Stomach (tissue), 9 donors: ENCODE data around the gene KDM6A. TPM values are rescaled to one million over a fixed set of nuclear protein-coding genes. Genes with fewer than 3 reads are reported as not detected.
A peak's percentile ranks its signal among the peaks of the same experiment; 100 is the strongest.

Experiments
- DNase-seq, 2 donors: peaks; one replicate each; pipeline versions ENCODE4 v3.0.0 to v3.0.0-alpha.2; 2013 to 2019
- H3K27ac ChIP-seq, 5 donors: fragments of 200-600 bp in 4 of 5; sonication (generic) in 4 of 5; one replicate each; pipeline ENCODE4 v1.5.1; 2013 to 2019; ENCODE audit warnings: mild to moderate bottlenecking in 1 of 5, moderate library complexity in 1 of 5
- H3K27me3 ChIP-seq, 3 donors: fragments of 200-600 bp; sonication (generic); one replicate each; pipeline ENCODE4 v1.5.1; 2017 to 2019; ENCODE audit warnings: mixed run types in 1 of 3
- H3K36me3 ChIP-seq, 4 donors: fragments of 200-600 bp; sonication (generic); 1 replicate in 3 of 4; 2 replicates in 1 of 4; pipeline ENCODE4 v1.5.1; 2016 to 2019
- H3K4me1 ChIP-seq, 4 donors: fragments of 200-600 bp; sonication (generic); one replicate each; pipeline ENCODE4 v1.5.1; 2016 to 2019
- H3K4me3 ChIP-seq, 4 donors: fragments of 200-600 bp; sonication (generic) in 3 of 4; one replicate each; pipeline ENCODE4 v1.5.1; 2016 to 2019; ENCODE audit warnings: mild to moderate bottlenecking in 1 of 4
- H3K9me3 ChIP-seq, 4 donors: fragments of 200-600 bp; sonication (generic); one replicate each; pipeline ENCODE4 v1.5.1; 2016 to 2019
- CTCF ChIP-seq, 7 experiments: fragments of 450-650 bp in 4 of 7; fragments of 200-600 bp in 3 of 7; sonication (generic) in 3 of 7; IDR thresholded peaks; one replicate each; pipeline ENCODE4 v1.5.1; 2016 to 2019; ENCODE audit warnings: antibody characterized with exemption in 7 of 7, control low read depth in 2 of 7, mild to moderate bottlenecking in 1 of 7
- EP300 ChIP-seq: sonication (generic); formaldehyde crosslinking; IDR thresholded peaks from one replicate; pipeline ENCODE4 v1.6.1; 2017; ENCODE audit warnings: antibody characterized with exemption
- POLR2A ChIP-seq, 4 donors: fragments of 450-650 bp; IDR thresholded peaks; one replicate each; pipeline ENCODE4 v1.6.1; 2016; ENCODE audit warnings: antibody characterized with exemption in 4 of 4, control low read depth in 2 of 4, mild to moderate bottlenecking in 1 of 4, moderate library complexity in 1 of 4
- POLR2AphosphoS5 ChIP-seq, 3 donors: sonication (generic); formaldehyde crosslinking; IDR thresholded peaks; one replicate each; pipeline ENCODE4 v1.6.1; 2016; ENCODE audit warnings: antibody characterized with exemption in 3 of 3
- WGBS, 5 donors: extraction: QIAGEN DNeasy Blood & Tissue Kit in 3 of 5; methylation state at CpG; one replicate each; pipeline versions ENCODE4 v1.1.5 to v1.1.7; 2013 to 2018; 5-methylcytosine and 5-hydroxymethylcytosine counted together
- intact Hi-C: fragments of 100-400 bp; cut with DNase I; formaldehyde crosslinking; loops from one replicate; pipeline ENCODE4 v1.15.1; 2023; ENCODE audit warnings: low total_unique reads
- polyA plus RNA-seq, 3 donors: library from polyadenylated mRNA; stranded (reverse); fragments of 200-250 nt; gene quantifications; one replicate each; pipeline ENCODE4 v1.2.3, GENCODE V29; 2013
- total RNA-seq, 5 donors: library from RNA; depleted of rRNA; stranded (reverse); fragments of >200 nt; gene quantifications; one replicate each; pipeline versions ENCODE4 v1.1.0 to v1.2.3, GENCODE V29; 2014 to 2016
- donor health status: healthy with polysubstance abuse.
- donor health status: Bipolar disorder and iron deficiency.
- donor health status: healthy.

KDM6A gene
- total and polyA plus RNA-seq, 8 donors: 7.0 to 105 (median 47.3) TPM

- TF ChIP-seq EP300: no peak
- TF ChIP-seq CTCF (IDR thresholded peaks at IDR 0.05): no peak
- no peak for TF ChIP-seq POLR2A (IDR thresholded peaks at IDR 0.05)
- TF ChIP-seq POLR2AphosphoS5 (IDR thresholded peaks at IDR 0.05): no peak
- Histone ChIP-seq H3K4me1 (peaks cover 0 to 69% (median 29%) of the 10 kb centered on the region in 4 donors), H3K4me3 (no peak overlapping the region), H3K27ac (no peak overlapping the region), H3K9me3 (no peaks in the 10 kb centered on the region), H3K27me3 (no peaks in the 10 kb centered on the region), H3K36me3 (no peaks in the 10 kb centered on the region)
- DNase-seq: no peak
- WGBS, 5 donors: 57 to 69% (median 60%) methylated on average over 2 of the region's 2 CpGs
- intact Hi-C loops: no loop called here
These were observed 78.6 kb downstream of the KDM6A start for GRCh38 chrX:44951572-44952067.

DNA sequence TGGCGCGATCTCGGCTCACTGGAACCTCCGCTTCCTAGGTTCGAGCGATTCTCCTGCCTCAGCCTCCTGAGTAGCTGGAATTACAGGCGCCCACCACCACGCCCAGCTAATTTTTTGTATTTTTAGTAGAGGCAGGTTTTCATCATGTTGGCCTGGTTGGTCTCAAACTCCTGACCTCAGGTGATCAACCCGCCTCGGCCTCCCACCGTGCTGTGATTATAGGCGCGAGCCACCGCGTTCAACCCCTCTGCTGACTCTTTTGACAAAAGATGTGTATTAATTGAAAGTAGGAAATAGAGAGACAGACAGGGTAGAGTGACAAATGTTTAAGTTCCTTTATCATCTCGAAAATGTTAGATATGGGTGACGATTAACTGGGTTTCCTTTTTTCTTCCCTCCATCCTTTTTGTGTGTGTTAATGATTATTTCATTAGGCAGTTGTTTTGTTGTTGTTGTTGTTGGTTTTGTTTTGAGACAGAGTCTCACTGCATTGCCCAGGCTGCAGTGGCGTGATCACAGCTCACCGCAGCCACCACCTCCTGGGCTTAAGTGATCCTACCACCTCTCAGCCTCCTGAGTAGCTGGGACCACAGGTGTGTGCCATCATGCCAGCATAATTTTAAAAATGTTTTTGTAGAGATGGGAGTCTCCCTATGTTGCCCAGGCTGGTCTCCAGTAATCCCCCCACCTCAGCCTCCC is 79.5 kb downstream of the KDM6A start:
- WGBS, 5 donors: 94 to 98% (median 95%) methylated on average over 19 of the region's 19 CpGs
- TF ChIP-seq EP300: no peak
- no peak for TF ChIP-seq POLR2AphosphoS5 (IDR thresholded peaks at IDR 0.05)
- TF ChIP-seq CTCF (IDR thresholded peaks at IDR 0.05): no peak
- no peaks in the 10 kb centered on the region for H3K36me3 ChIP-seq
- DNase-seq: no peak
- no peaks in the 10 kb centered on the region for H3K27me3 ChIP-seq
- H3K27ac ChIP-seq: no peak overlapping the region
- H3K9me3 ChIP-seq: no peaks in the 10 kb centered on the region
- H3K4me3 ChIP-seq: no peak overlapping the region
- intact Hi-C loops: no loop called here
- peaks cover 0 to 75% (median 29%) of the 10 kb centered on the region in 4 donors for H3K4me1 ChIP-seq

GRCh38 chrX:44953734-44954502 is 80.9 kb downstream of the KDM6A start:
- Histone ChIP-seq H3K27me3 (no peaks in the 10 kb centered on the region), H3K36me3 (no peaks in the 10 kb centered on the region), H3K4me3 (no peak overlapping the region), H3K4me1 (peaks cover 0 to 77% (median 28%) of the 10 kb centered on the region in 4 donors), H3K27ac (no peak overlapping the region), H3K9me3 (no peaks in the 10 kb centered on the region)
- 75 to 86% (median 78%) methylated on average over 11 of the region's 11 CpGs for WGBS, 5 donors
- no peak for DNase-seq
- intact Hi-C loops: no loop called here
- no peak for TF ChIP-seq POLR2A (IDR thresholded peaks at IDR 0.05)
- no peak for TF ChIP-seq POLR2AphosphoS5 (IDR thresholded peaks at IDR 0.05)
- TF ChIP-seq CTCF (IDR thresholded peaks at IDR 0.05): no peak
- no peak for TF ChIP-seq EP300

GRCh38 chrX:44954562-44954961 is 81.6 kb downstream of the KDM6A start:
- no peak for TF ChIP-seq CTCF (IDR thresholded peaks at IDR 0.05)
- TF ChIP-seq EP300: no peak
- TF ChIP-seq POLR2AphosphoS5 (IDR thresholded peaks at IDR 0.05): no peak
- no peak for TF ChIP-seq POLR2A (IDR thresholded peaks at IDR 0.05)
- H3K4me3 ChIP-seq: no peak overlapping the region
- DNase-seq: peak in 1 of 2 donors; percentile 25
- intact Hi-C loops: no loop called here
- H3K36me3 ChIP-seq: no peaks in the 10 kb centered on the region
- peaks cover 0 to 73% (median 27%) of the 10 kb centered on the region in 4 donors for H3K4me1 ChIP-seq
- WGBS, 5 donors: 47 to 72% (median 67%) methylated on average over 3 of the region's 3 CpGs
- no peaks in the 10 kb centered on the region for H3K9me3 ChIP-seq
- no peaks in the 10 kb centered on the region for H3K27me3 ChIP-seq
- no peak overlapping the region for H3K27ac ChIP-seq
